K562 (cell line): ENCODE results near the gene ARID4B. TPM values are rescaled to one million over a fixed set of nuclear protein-coding genes. Genes with fewer than 3 reads are reported as not detected.

Experiments used
- ATAC-seq: fragments of 200-7000 bp; cut with Tn5 transposase; 3 replicates; pipeline ENCODE4 v1.9.1; 2020; ENCODE audit warnings: moderate library complexity
- BruUV-seq: library from RNA; stranded (reverse); fragments of 400-500 nt; replicated peaks from 2 replicates; lab custom pipeline; 2021; lab: Mats Ljungman, UMichigan
- CTCF ChIA-PET: fragments of 300-600 bp; formaldehyde crosslinking; extraction: SDS; loops from one replicate; lab custom pipeline; 2021; ENCODE audit warnings: low intra/inter-chr PET ratio; lab: Yijun Ruan, JAX
- POLR2A ChIA-PET: fragments of 300-600, 350-650 bp; sonication (Branson Sonifier 250); formaldehyde crosslinking; extraction: SDS; loops from one replicate; lab custom pipeline; 2021; ENCODE audit warnings: antibody characterized with exemption, inconsistent platforms; lab: Yijun Ruan, JAX
- DNase-seq, 4 experiments: peaks; one replicate each; pipeline versions ENCODE4 v3.0.0 to v3.0.0-alpha.2; 2011 to 2018; ENCODE audit warnings: low spot score in 3 of 4, mixed read lengths in 3 of 4; ENCODE audit errors: extremely low read depth in 1 of 4
- FAIRE-seq: peaks from 2 replicates; lab custom pipeline; 2011; peaks lifted over from hg19 to GRCh38; lab: Jason Lieb, UNC
- H2AFZ ChIP-seq: 2 replicates; pipeline ENCODE4 v1.6.0; 2011; ENCODE audit warnings: low read depth, low read length, control low read depth, inconsistent platforms
- H3K27ac ChIP-seq: fragments of 200-600 bp; 3 replicates; pipeline ENCODE4 v1.8.0; 2011; ENCODE audit warnings: low read depth, mild to moderate bottlenecking, control low read depth, inconsistent platforms, low read length, moderate library complexity, mixed read lengths; ENCODE audit errors: extremely low read depth
- H3K27me3 ChIP-seq, 2 experiments: fragments of 300-600 bp in 1 of 2; 2 replicates in 1 of 2; 3 replicates in 1 of 2; pipeline versions ENCODE4 v1.6.0 to v1.8.0; 2011; ENCODE audit warnings: inconsistent platforms in 2 of 2, low read length in 2 of 2, mild to moderate bottlenecking in 1 of 2, mixed read lengths in 1 of 2, moderate library complexity in 1 of 2; ENCODE audit not compliant: control insufficient read depth in 2 of 2, insufficient read depth in 2 of 2
- H3K36me3 ChIP-seq: fragments of 300-600 bp; 3 replicates; pipeline ENCODE4 v1.8.0; 2011; ENCODE audit warnings: mild to moderate bottlenecking, low read length, inconsistent platforms; ENCODE audit not compliant: control insufficient read depth, insufficient read depth
- H3K4me1 ChIP-seq, 2 experiments: fragments of 200-600 bp in 1 of 2; replicated peaks in 1 of 2; 2 replicates in 1 of 2; 3 replicates in 1 of 2; pipeline versions ENCODE4 v1.5.1 to v1.8.0; 2011; ENCODE audit warnings: inconsistent platforms in 2 of 2, low read length in 2 of 2, mild to moderate bottlenecking in 1 of 2, mixed read lengths in 1 of 2, moderate library complexity in 1 of 2; ENCODE audit not compliant: control insufficient read depth in 2 of 2, insufficient read depth in 2 of 2
- H3K4me2 ChIP-seq: 2 replicates; pipeline ENCODE4 v1.6.1; 2011; ENCODE audit warnings: low read length, control low read depth, inconsistent platforms, mixed read lengths; ENCODE audit not compliant: insufficient read depth
- H3K4me3 ChIP-seq: fragments of 200-600 bp; sonication (generic), shearing (Covaris generic); 2 replicates; pipeline ENCODE4 v1.5.1; 2016; ENCODE audit warnings: control low read depth, inconsistent platforms
- H3K79me2 ChIP-seq: fragments of 200-600 bp; 3 replicates; pipeline ENCODE4 v1.8.0; 2011; ENCODE audit warnings: low read length, inconsistent platforms; ENCODE audit not compliant: control insufficient read depth, insufficient read depth
- H3K9ac ChIP-seq, 2 experiments: 2 replicates each; pipeline versions ENCODE4 v1.6.0 to v1.6.1; 2011; ENCODE audit warnings: low read depth in 2 of 2, low read length in 2 of 2, control low read depth in 1 of 2, inconsistent platforms in 1 of 2, mild to moderate bottlenecking in 1 of 2, mixed read lengths in 1 of 2; ENCODE audit not compliant: insufficient read depth in 1 of 2
- H3K9me1 ChIP-seq: one replicate; pipeline ENCODE4 v1.6.0; 2011; ENCODE audit warnings: inconsistent platforms, mild to moderate bottlenecking, low read length, moderate library complexity; ENCODE audit not compliant: control insufficient read depth, insufficient read depth
- H3K9me3 ChIP-seq: replicated peaks from 2 replicates; pipeline ENCODE4 v1.5.1; 2011; ENCODE audit warnings: low read depth, low read length, inconsistent platforms; ENCODE audit not compliant: control insufficient read depth, insufficient read depth
- H4K20me1 ChIP-seq: replicated peaks from 2 replicates; pipeline ENCODE4 v1.6.1; 2011; ENCODE audit warnings: low read length, inconsistent platforms, mixed read lengths; ENCODE audit not compliant: control insufficient read depth, insufficient read depth
- DIDO1 ChIP-seq: fragments of 450-650 bp; IDR thresholded peaks from 2 replicates; pipeline ENCODE4 v1.6.1; 2016; ENCODE audit warnings: low read depth, missing biosample characterization, missing genetic modification characterization
- EWSR1 ChIP-seq: fragments of 450-650 bp; IDR thresholded peaks from 2 replicates; pipeline ENCODE4 v1.6.1; 2018; ENCODE audit warnings: borderline replicate concordance, mild to moderate bottlenecking, low read depth, moderate library complexity; ENCODE audit not compliant: partially characterized antibody
- MCM2 ChIP-seq: fragments of 450-650 bp; IDR thresholded peaks from 2 replicates; pipeline ENCODE4 v1.6.1; 2017; ENCODE audit warnings: low read depth, mild to moderate bottlenecking
- MYC ChIP-seq, 2 experiments: fragments of 250-450 bp in 1 of 2; sonication (Bioruptor Pico) in 1 of 2; IDR thresholded peaks; 2 replicates each; pipeline versions ENCODE4 v1.5.1 to v1.6.1; 2012 to 2021; ENCODE audit warnings: low read depth in 2 of 2, borderline replicate concordance in 1 of 2, improper control_type of control experiment in 1 of 2, low read length in 1 of 2, mild to moderate bottlenecking in 1 of 2, moderate library complexity in 1 of 2
- POU5F1 ChIP-seq: fragments of 150-350 bp; IDR thresholded peaks from 2 replicates; pipeline ENCODE4 v1.6.1; 2014; ENCODE audit warnings: borderline replicate concordance, low read length, low read depth, mild to moderate bottlenecking; ENCODE audit not compliant: partially characterized antibody
- PRDM10 ChIP-seq: fragments of 450-650 bp; IDR thresholded peaks from 2 replicates; pipeline ENCODE4 v1.6.1; 2018; ENCODE audit not compliant: partially characterized antibody
- PTBP1 ChIP-seq: fragments of 200-400 bp; formaldehyde crosslinking; IDR thresholded peaks from 2 replicates; pipeline ENCODE4 v1.6.1; 2017; ENCODE audit warnings: low read depth, low read length
- ZNF282 ChIP-seq: sonication (generic); formaldehyde crosslinking; IDR thresholded peaks from 2 replicates; pipeline ENCODE4 v1.8.1; 2023; ENCODE audit warnings: missing genetic modification reagents
- WGBS: fragments of 100-300 bp; shearing (Covaris generic); methylation state at CpG from one replicate; pipeline ENCODE4 v1.1.6; 2016; ENCODE audit warnings: low coverage, mixed read lengths; ENCODE audit not compliant: insufficient coverage; ENCODE audit errors: missing lambda C conversion rate; 5-methylcytosine and 5-hydroxymethylcytosine counted together
- in situ Hi-C: fragments of 300-500 bp; cut with MboI; formaldehyde crosslinking; loops from 4 replicates; pipeline ENCODE4 v1.15.0; 2018; ENCODE audit warnings: inconsistent platforms, mixed read lengths
- intact Hi-C: fragments of 100-400 bp; cut with micrococcal nuclease; formaldehyde crosslinking; loops from 2 replicates; pipeline ENCODE4 v1.14.2; 2022
- polyA plus RNA-seq, 8 experiments: library from polyadenylated mRNA; depleted of rRNA in 4 of 8; stranded (reverse) in 5 of 8; unstranded in 3 of 8; fragments of >200 nt; fragmentation: Nextera tagmentation in 2 of 8; fragmentation: Illumina TruSeq in 1 of 8; extraction: Ambion mirVana in 2 of 8; extraction: Trizol in 1 of 8; gene quantifications; 2 replicates each; pipeline versions ENCODE4 v1.2.1 to v1.2.3, GENCODE V29; 2011 to 2014; ENCODE audit warnings: inconsistent platforms in 1 of 8, missing spikeins in 1 of 8
- total RNA-seq, 7 experiments: library from RNA; depleted of rRNA in 6 of 7; stranded (reverse); fragments of >200 nt in 6 of 7; fragmentation: Illumina TruSeq in 2 of 7; extraction: Trizol in 2 of 7; gene quantifications; 2 replicates each; pipeline versions ENCODE4 v1.2.1 to v1.2.3, GENCODE V29; 2011 to 2021; ENCODE audit warnings: low replicate concordance in 1 of 7

Gene ARID4B
- total and polyA plus RNA-seq, 9 of the 15 experiments (the other 6 are each of a cell fraction or from before 2014, with no cell fraction given): 8.4 to 38.9 (median 18.5) TPM

DNA sequence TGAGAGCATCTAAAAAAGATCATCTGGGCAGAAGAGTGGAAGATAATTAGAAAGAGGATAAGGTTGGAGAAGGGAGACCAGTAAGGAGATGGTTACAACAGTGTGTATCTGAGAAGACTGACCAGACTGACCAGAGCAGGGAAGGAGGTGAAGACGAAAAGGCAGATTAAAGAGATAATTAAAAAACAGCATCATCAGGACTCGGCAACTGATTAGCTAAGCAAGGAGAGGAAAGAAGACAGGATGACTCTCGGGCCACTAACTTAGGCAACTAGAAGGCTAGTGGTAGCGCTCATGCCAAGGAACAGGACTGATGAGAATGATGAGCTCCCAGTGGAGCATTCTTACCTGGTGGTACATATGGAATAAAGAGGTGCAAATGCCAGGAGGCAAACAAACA is 170.8 kb downstream of the ARID4B start:
- in situ Hi-C loops: no loop called here
- no peaks in the 10 kb centered on the region; a peak in 1 of 5 replicates for H3K27me3 ChIP-seq
- 91% methylated on average over 4 of the region's 4 CpGs for WGBS
- TF ChIP-seq MCM2: no peak
- no peak for TF ChIP-seq POU5F1
- no peak for TF ChIP-seq DIDO1 (tag)
- no peak for TF ChIP-seq EWSR1
- TF ChIP-seq, all 486 proteins: peak for 0
- no peaks in the 10 kb centered on the region for H3K9me3 ChIP-seq
- peaks cover 52% of the 10 kb centered on the region for H3K79me2 ChIP-seq
- peaks cover 7% of the 10 kb centered on the region in 2 experiments; a peak in 3 of 5 replicates for H3K4me1 ChIP-seq
- FAIRE-seq: no peak
- ChIA-PET POLR2A (interaction anchor here (1.0 to 2.0 kb wide), 9 partner anchors 13 to 354 kb away, joined by 3 to 5 read pairs (median 3); partner anchors contain the start of gene TOMM20), CTCF (no interaction called here)
- no peak overlapping the region for H3K27ac ChIP-seq
- H3K4me3 ChIP-seq: no peak overlapping the region
- intact Hi-C loops: no loop called here
- no peak overlapping the region for H3K9ac ChIP-seq
- H3K9me1 ChIP-seq: no peaks in the 10 kb centered on the region
- no peak for ATAC-seq
- H3K36me3 ChIP-seq: peaks cover 75% of the 10 kb centered on the region
- H4K20me1 ChIP-seq: no peaks in the 10 kb centered on the region
- no TSS peak for BruUV-seq
- H3K4me2 ChIP-seq: no peak overlapping the region
- no peak overlapping the region for H2AFZ ChIP-seq
- no peak for DNase-seq

GRCh38 chr1:235156740-235157139 is 171.2 kb downstream of the ARID4B start:
- no peak overlapping the region for H3K27ac ChIP-seq
- H3K36me3 ChIP-seq: peaks cover 79% of the 10 kb centered on the region
- intact Hi-C loops (no loop called here), in situ Hi-C loops (no loop called here)
- H3K9me1 ChIP-seq: no peaks in the 10 kb centered on the region
- ChIA-PET POLR2A (interaction anchor here (1.0 to 2.0 kb wide), 10 partner anchors 9 to 354 kb away, joined by 3 to 5 read pairs (median 3); partner anchors contain the start of gene TOMM20), CTCF (no interaction called here)
- DNase-seq (no peak), FAIRE-seq (no peak), ATAC-seq (no peak)
- BruUV-seq: no TSS peak
- 72% methylated on average over 4 of the region's 4 CpGs for WGBS
- H2AFZ ChIP-seq: no peak overlapping the region
- no peaks in the 10 kb centered on the region for H4K20me1 ChIP-seq
- peaks cover 47% of the 10 kb centered on the region for H3K79me2 ChIP-seq
- H3K9ac ChIP-seq: no peak overlapping the region
- H3K4me1 ChIP-seq: peaks cover 3 to 5% of the 10 kb centered on the region in 2 experiments; a peak in 2 of 5 replicates
- no peaks in the 10 kb centered on the region; a peak in 1 of 5 replicates for H3K27me3 ChIP-seq
- no peak overlapping the region for H3K4me3 ChIP-seq
- H3K9me3 ChIP-seq: no peaks in the 10 kb centered on the region
- H3K4me2 ChIP-seq: no peak overlapping the region
- no peak for TF ChIP-seq ZNF282 (CRISPR knock-in tag)
- TF ChIP-seq PRDM10: no peak
- TF ChIP-seq PTBP1: no peak
- no peak for TF ChIP-seq MYC (IDR thresholded peaks at IDR 0.05; ENCODE audit: low read depth, low read length)
- no peak for TF ChIP-seq MYC (CRISPR knock-in tag; IDR thresholded peaks at IDR 0.05; ENCODE audit: borderline replicate concordance, low read depth)
